OCI-LY7 (cell line): ENCODE data around the gene CD9.
A peak's percentile ranks its signal among the peaks of the same experiment; 100 is the strongest.

Experiments
- CTCF ChIP-seq: fragments of 200-600 bp; sonication (generic); conservative IDR thresholded peaks from 2 replicates; pipeline ENCODE4 v1.5.1; 2014; ENCODE audit warnings: mild to moderate bottlenecking, antibody characterized with exemption, low read length, moderate library complexity, mixed read lengths
- EZH2phosphoT487 ChIP-seq: fragments of 200-600 bp; sonication (generic); IDR thresholded peaks from 2 replicates; pipeline ENCODE4 v1.6.1; 2018; ENCODE audit warnings: low read depth, borderline replicate concordance, mild to moderate bottlenecking, mixed run types, antibody characterized with exemption, low read length, moderate library complexity, mixed read lengths

GRCh38 chr12:6195665-6196535 is 4.3 kb upstream of the CD9 start:
- no peak for TF ChIP-seq EZH2phosphoT487
- TF ChIP-seq CTCF: peak; percentile 87
